ENCODE results near the gene CAMTA1.

DNA sequence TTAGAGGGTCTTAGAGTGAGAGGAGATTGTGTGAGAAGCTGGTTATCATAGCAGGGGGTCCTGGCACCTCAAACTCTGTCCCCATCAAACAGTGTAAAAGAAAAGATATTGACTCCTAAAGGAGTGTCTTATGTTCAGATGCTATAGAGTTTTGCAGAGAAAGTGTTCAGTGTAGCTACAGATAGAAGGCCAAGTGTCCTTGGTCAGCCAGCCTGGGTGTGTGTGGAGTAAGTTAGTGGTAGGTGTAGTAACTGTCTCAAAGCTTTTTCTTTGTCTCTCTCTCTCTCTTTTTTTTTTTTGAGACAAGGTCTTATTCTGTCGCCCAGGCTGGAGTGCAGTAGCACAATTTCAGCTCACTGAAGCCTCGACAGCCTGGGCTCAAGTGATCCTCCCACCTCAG, 17.2 kb downstream of the CAMTA1 start:
- TF ChIP-seq POLR2A (IDR thresholded peaks at IDR 0.05) (no peak), POLR2AphosphoS5 (IDR thresholded peaks at IDR 0.05) (no peak)

Measured in stomach (tissue), 4 donors.